Aorta (tissue), 5 donors: Measurements from ENCODE around the gene FAM13A. TPM values are rescaled to one million over a fixed set of nuclear protein-coding genes. Genes with fewer than 3 reads are reported as not detected.
A peak's percentile ranks its signal among the peaks of the same experiment; 100 is the strongest.

Experiments
- ATAC-seq: fragments of 200-7000 bp; cut with Tn5 transposase; one replicate; pipeline ENCODE4 v1.9.1; 2022; ENCODE audit warnings: moderate library complexity; ENCODE audit not compliant: low FRiP score
- DNase-seq, 2 donors: peaks; one replicate each; pipeline ENCODE4 v3.0.0-alpha.2; 2020
- H3K27ac ChIP-seq, 2 donors: one replicate each; pipeline ENCODE4 v1.5.1; 2013; ENCODE audit warnings: low read length in 2 of 2, mild to moderate bottlenecking in 2 of 2, moderate library complexity in 2 of 2, control low read depth in 1 of 2, inconsistent platforms in 1 of 2, low read depth in 1 of 2
- H3K27me3 ChIP-seq, 2 donors: one replicate each; pipeline ENCODE4 v1.6.1; 2013; ENCODE audit warnings: control low read depth in 1 of 2, low read length in 1 of 2, mild to moderate bottlenecking in 1 of 2, moderate library complexity in 1 of 2; ENCODE audit not compliant: insufficient read depth in 2 of 2, control insufficient read depth in 1 of 2
- H3K36me3 ChIP-seq, 2 donors: one replicate each; pipeline ENCODE4 v1.6.1; 2013; ENCODE audit warnings: control low read depth in 1 of 2, low read length in 1 of 2, mild to moderate bottlenecking in 1 of 2; ENCODE audit not compliant: insufficient read depth in 2 of 2, control insufficient read depth in 1 of 2
- H3K4me1 ChIP-seq, 2 donors: one replicate each; pipeline ENCODE4 v1.6.1; 2013; ENCODE audit warnings: low read length in 2 of 2, control low read depth in 1 of 2, mild to moderate bottlenecking in 1 of 2, moderate library complexity in 1 of 2; ENCODE audit not compliant: insufficient read depth in 2 of 2, control insufficient read depth in 1 of 2
- H3K4me3 ChIP-seq, 2 donors: one replicate each; pipeline ENCODE4 v1.5.1; 2013; ENCODE audit warnings: low read length in 2 of 2, control low read depth in 1 of 2, mild to moderate bottlenecking in 1 of 2
- H3K9me3 ChIP-seq: one replicate; pipeline ENCODE4 v1.6.1; 2013; ENCODE audit warnings: mild to moderate bottlenecking, low read length; ENCODE audit not compliant: control insufficient read depth
- WGBS, 2 donors: extraction: QIAGEN DNeasy Blood & Tissue Kit; methylation state at CpG; one replicate each; pipeline ENCODE4 v1.1.7; 2013; 5-methylcytosine and 5-hydroxymethylcytosine counted together
- intact Hi-C, 2 donors: fragments of 100-400 bp; cut with DNase I; formaldehyde crosslinking; loops; one replicate each; pipeline versions ENCODE4 v1.14.2 to v1.15.0; 2022
- polyA plus RNA-seq, 2 donors: library from polyadenylated mRNA; stranded (reverse); fragments of 200-250 nt; gene quantifications; one replicate each; pipeline ENCODE4 v1.2.3, GENCODE V29; 2013
- total RNA-seq, 2 donors: library from RNA; stranded (reverse); fragmentation: NEBNext Ultra II Directional; extraction: Animal tissue kit (Norgen Biotek cat#: 25700); gene quantifications; one replicate each; pipeline ENCODE4 v1.2.1, GENCODE V29; 2021
- donor health status: healthy with polysubstance abuse.
- donor health status: Bipolar disorder and iron deficiency.
- donor health status: DM: no; HTN: no; CAD: no.
- donor health status: DM: no; HTN: no; CAD: no.
- donor health status: DM: yes; HTN: yes; CAD: no.

FAM13A gene
- total and polyA plus RNA-seq, 4 donors: 9.0 to 60.3 (median 23.5) TPM

- DNase-seq: no peak
Observed at GRCh38 chr4:88989990-88990389, 67.0 kb downstream of the FAM13A start.

GRCh38 chr4:88985088-88985773 is 71.8 kb downstream of the FAM13A start:
- intact Hi-C loops: no loop called here
- Histone ChIP-seq H3K27me3 (no peaks in the 10 kb centered on the region), H3K36me3 (peaks cover 0 to 2% of the 10 kb centered on the region in 2 donors), H3K4me1 (peaks cover 0 to 2% of the 10 kb centered on the region in 2 donors), H3K9me3 (no peaks in the 10 kb centered on the region), H3K4me3 (no peak overlapping the region), H3K27ac (no peak overlapping the region)
- ATAC-seq (peak; percentile 57), DNase-seq (no peak)
- 92 to 93% methylated on average over 5 of the region's 5 CpGs for WGBS, 2 donors

More at GRCh38 chr4:88989990-88990389, 67.0 kb downstream of the FAM13A start:
- WGBS, 2 donors: 76% methylated on average over 1 of the region's 1 CpG
- Histone ChIP-seq H3K4me1 (peaks cover 2 to 3% of the 10 kb centered on the region in 2 donors), H3K4me3 (no peak overlapping the region), H3K27me3 (no peaks in the 10 kb centered on the region), H3K36me3 (no peaks in the 10 kb centered on the region), H3K9me3 (no peaks in the 10 kb centered on the region), H3K27ac (no peak overlapping the region)
- ATAC-seq: peak; percentile 71
- intact Hi-C loops: no loop called here

GRCh38 chr4:88982757-88983156 is 74.2 kb downstream of the FAM13A start:
- ATAC-seq: no peak

GRCh38 chr4:88981993-88982392 is 75.0 kb downstream of the FAM13A start:
- intact Hi-C loops: no loop called here
- H3K4me3 ChIP-seq: no peak overlapping the region
- no peak for ATAC-seq
- 96 to 99% methylated on average over 2 of the region's 2 CpGs for WGBS, 2 donors
- peaks cover 0 to 2% of the 10 kb centered on the region in 2 donors for H3K4me1 ChIP-seq
- no peak overlapping the region for H3K27ac ChIP-seq
- peaks cover 0 to 2% of the 10 kb centered on the region in 2 donors for H3K36me3 ChIP-seq
- no peak for DNase-seq
- no peaks in the 10 kb centered on the region for H3K27me3 ChIP-seq
- H3K9me3 ChIP-seq: no peaks in the 10 kb centered on the region

More at GRCh38 chr4:88982757-88983156, 74.2 kb downstream of the FAM13A start:
- H3K36me3 ChIP-seq: peaks cover 0 to 2% of the 10 kb centered on the region in 2 donors
- intact Hi-C loops: no loop called here
- H3K9me3 ChIP-seq: no peaks in the 10 kb centered on the region
- H3K27ac ChIP-seq: no peak overlapping the region
- DNase-seq: no peak
- H3K27me3 ChIP-seq: no peaks in the 10 kb centered on the region
- peaks cover 0 to 2% of the 10 kb centered on the region in 2 donors for H3K4me1 ChIP-seq
- H3K4me3 ChIP-seq: no peak overlapping the region

- H3K9me3 ChIP-seq: no peaks in the 10 kb centered on the region
- ATAC-seq (no peak), DNase-seq (no peak)
- peaks cover 0 to 2% of the 10 kb centered on the region in 2 donors for H3K4me1 ChIP-seq
- 53 to 70% methylated on average over 2 of the region's 2 CpGs for WGBS, 2 donors
- H3K4me3 ChIP-seq: no peak overlapping the region
- H3K36me3 ChIP-seq: peaks cover 0 to 2% of the 10 kb centered on the region in 2 donors
- intact Hi-C loops: no loop called here
- no peaks in the 10 kb centered on the region for H3K27me3 ChIP-seq
- no peak overlapping the region for H3K27ac ChIP-seq
Observed at GRCh38 chr4:88981556-88981955, 75.4 kb downstream of the FAM13A start.

- DNase-seq (no peak), ATAC-seq (no peak)
- H3K4me3 ChIP-seq: no peak overlapping the region
- 36 to 51% methylated on average over 2 of the region's 2 CpGs for WGBS, 2 donors
- H3K36me3 ChIP-seq: peaks cover 0 to 2% of the 10 kb centered on the region in 2 donors
- H3K27me3 ChIP-seq: no peaks in the 10 kb centered on the region
- H3K27ac ChIP-seq: no peak overlapping the region
- H3K4me1 ChIP-seq: peaks cover 0 to 2% of the 10 kb centered on the region in 2 donors
- H3K9me3 ChIP-seq: no peaks in the 10 kb centered on the region
- intact Hi-C loops: no loop called here
Observed at GRCh38 chr4:88979276-88979675, 77.7 kb downstream of the FAM13A start.

GRCh38 chr4:88976775-88977035 is 80.3 kb downstream of the FAM13A start:
- intact Hi-C loops: no loop called here
- Histone ChIP-seq H3K4me3 (no peak overlapping the region), H3K27ac (no peak overlapping the region), H3K27me3 (no peaks in the 10 kb centered on the region), H3K36me3 (no peaks in the 10 kb centered on the region), H3K4me1 (peaks cover 0 to 2% of the 10 kb centered on the region in 2 donors), H3K9me3 (no peaks in the 10 kb centered on the region)
- ATAC-seq (no peak), DNase-seq (no peak)

GRCh38 chr4:88975958-88976774 is 80.8 kb downstream of the FAM13A start:
- DNase-seq: no peak
- ATAC-seq: peak; percentile 41
- Histone ChIP-seq H3K4me1 (no peaks in the 10 kb centered on the region), H3K4me3 (no peak overlapping the region), H3K36me3 (no peaks in the 10 kb centered on the region), H3K27ac (no peak overlapping the region), H3K27me3 (no peaks in the 10 kb centered on the region), H3K9me3 (no peaks in the 10 kb centered on the region)
- intact Hi-C loops: no loop called here
- WGBS, 2 donors: 79 to 93% methylated on average over 6 of the region's 6 CpGs

GRCh38 chr4:88971536-88971935 is 85.4 kb downstream of the FAM13A start:
- no peaks in the 10 kb centered on the region for H3K4me1 ChIP-seq
- peaks cover 0 to 2% of the 10 kb centered on the region in 2 donors for H3K36me3 ChIP-seq
- no peaks in the 10 kb centered on the region for H3K27me3 ChIP-seq
- 91 to 95% methylated on average over 1 of the region's 1 CpG for WGBS, 2 donors
- no peaks in the 10 kb centered on the region for H3K9me3 ChIP-seq
- no peak overlapping the region for H3K4me3 ChIP-seq
- ATAC-seq (no peak), DNase-seq (no peak)
- intact Hi-C loops: no loop called here
- H3K27ac ChIP-seq: no peak overlapping the region
